IMR-90 (cell line): Measurements from ENCODE around the gene OR13J1. TPM values are rescaled to one million over a fixed set of nuclear protein-coding genes. Genes with fewer than 3 reads are reported as not detected.

Experiments
- ATAC-seq: fragments of 200-7000 bp; cut with Tn5 transposase; 2 replicates; pipeline ENCODE4 v1.9.1; 2020; ENCODE audit warnings: low read depth, mild to moderate bottlenecking, moderate library complexity
- BruUV-seq: library from RNA; stranded (reverse); fragments of 400-500 nt; replicated peaks from 2 replicates; lab custom pipeline; 2021; lab: Mats Ljungman, UMichigan
- CTCF ChIA-PET: fragments of 300-600 bp; formaldehyde crosslinking; extraction: SDS; loops from one replicate; lab custom pipeline; 2021; ENCODE audit warnings: antibody characterized with exemption; lab: Yijun Ruan, JAX
- POLR2A ChIA-PET: fragments of 300-600 bp; sonication (Branson Sonifier 250); formaldehyde crosslinking; loops from one replicate; lab custom pipeline; 2022; ENCODE audit warnings: antibody characterized with exemption; ENCODE audit not compliant: unreplicated experiment; lab: Charles Lee
- DNase-seq: peaks from one replicate; pipeline ENCODE4 v3.0.0; 2013
- H2AFZ ChIP-seq: replicated peaks from 2 replicates; pipeline ENCODE3; 2013; ENCODE audit warnings: low read length, mild to moderate bottlenecking; ENCODE audit not compliant: poor library complexity
- H2AK5ac ChIP-seq: 2 replicates; pipeline ENCODE4 v1.6.1; 2013; ENCODE audit warnings: low read depth, low read length, inconsistent platforms
- H2AK9ac ChIP-seq: replicated peaks from 2 replicates; pipeline ENCODE3; 2013; ENCODE audit warnings: mild to moderate bottlenecking, low read depth, low read length, moderate library complexity; ENCODE audit not compliant: poor library complexity
- H2BK120ac ChIP-seq: 2 replicates; pipeline ENCODE4 v1.6.1; 2013; ENCODE audit warnings: low read depth, low read length, inconsistent platforms
- H2BK15ac ChIP-seq: 3 replicates; pipeline ENCODE4 v1.6.1; 2013; ENCODE audit warnings: low read depth, low read length, inconsistent platforms
- H2BK20ac ChIP-seq: 2 replicates; pipeline ENCODE4 v1.6.1; 2013; ENCODE audit warnings: low read depth, mild to moderate bottlenecking, inconsistent platforms, low read length, moderate library complexity
- H2BK5ac ChIP-seq: 2 replicates; pipeline ENCODE4 v1.6.1; 2013; ENCODE audit warnings: mild to moderate bottlenecking, low read depth, low read length, inconsistent platforms; ENCODE audit not compliant: poor library complexity, severe bottlenecking
- H3K14ac ChIP-seq: replicated peaks from 2 replicates; pipeline ENCODE4 v1.6.1; 2013; ENCODE audit warnings: low read depth, low read length, inconsistent platforms
- H3K18ac ChIP-seq: 2 replicates; pipeline ENCODE4 v1.6.1; 2013; ENCODE audit warnings: low read depth, low read length, control low read depth
- H3K23ac ChIP-seq: 2 replicates; pipeline ENCODE4 v1.6.1; 2013; ENCODE audit warnings: low read depth, low read length, inconsistent platforms
- H3K27ac ChIP-seq: 2 replicates; pipeline ENCODE4 v1.5.1; 2013; ENCODE audit warnings: mild to moderate bottlenecking, control low read depth, low read length; ENCODE audit not compliant: insufficient read depth
- H3K27me3 ChIP-seq: 2 replicates; pipeline ENCODE4 v1.6.1; 2013; ENCODE audit warnings: low read length; ENCODE audit not compliant: control insufficient read depth, insufficient read depth
- H3K36me3 ChIP-seq: 2 replicates; pipeline ENCODE4 v1.6.1; 2013; ENCODE audit warnings: low read length, mixed read lengths; ENCODE audit not compliant: control insufficient read depth, insufficient read depth
- H3K4ac ChIP-seq: 2 replicates; pipeline ENCODE4 v1.6.1; 2013; ENCODE audit warnings: low read depth, low read length, inconsistent platforms
- H3K4me1 ChIP-seq: 2 replicates; pipeline ENCODE4 v1.6.1; 2013; ENCODE audit warnings: low read length, mixed read lengths; ENCODE audit not compliant: control insufficient read depth, insufficient read depth
- H3K4me2 ChIP-seq: 2 replicates; pipeline ENCODE4 v1.6.1; 2013; ENCODE audit warnings: low read depth, mild to moderate bottlenecking, control low read depth, low read length, moderate library complexity
- H3K4me3 ChIP-seq: 2 replicates; pipeline ENCODE4 v1.5.1; 2013; ENCODE audit warnings: low read depth, mild to moderate bottlenecking, control low read depth, low read length, moderate library complexity; ENCODE audit not compliant: insufficient read depth
- H3K56ac ChIP-seq: 2 replicates; pipeline ENCODE4 v1.6.1; 2013; ENCODE audit warnings: low read length, inconsistent platforms; ENCODE audit not compliant: insufficient read depth; ENCODE audit errors: extremely low read depth
- H3K79me1 ChIP-seq, 2 experiments: 2 replicates each; pipeline ENCODE4 v1.6.1; 2013; ENCODE audit warnings: low read length in 2 of 2, inconsistent platforms in 1 of 2, low read depth in 1 of 2
- H3K9ac ChIP-seq: 2 replicates; pipeline ENCODE4 v1.6.1; 2013; ENCODE audit warnings: low read depth, low read length, control low read depth
- H3K9me1 ChIP-seq: 2 replicates; pipeline ENCODE4 v1.6.1; 2013; ENCODE audit warnings: low read length, inconsistent platforms; ENCODE audit not compliant: insufficient read depth
- H3K9me3 ChIP-seq: 2 replicates; pipeline ENCODE4 v1.6.1; 2013; ENCODE audit warnings: low read length; ENCODE audit not compliant: control insufficient read depth, insufficient read depth
- H4K20me1 ChIP-seq: 2 replicates; pipeline ENCODE4 v1.6.1; 2013; ENCODE audit warnings: low read length, inconsistent platforms; ENCODE audit not compliant: insufficient read depth
- H4K5ac ChIP-seq: 2 replicates; pipeline ENCODE4 v1.6.1; 2013; ENCODE audit warnings: mild to moderate bottlenecking, low read depth, low read length, control low read depth
- H4K8ac ChIP-seq, 2 experiments: 2 replicates each; pipeline ENCODE4 v1.6.1; 2013; ENCODE audit warnings: low read depth in 2 of 2, low read length in 2 of 2, control low read depth in 1 of 2, inconsistent platforms in 1 of 2
- H4K91ac ChIP-seq: 2 replicates; pipeline ENCODE4 v1.6.1; 2013; ENCODE audit warnings: low read depth, low read length, inconsistent platforms; ENCODE audit not compliant: insufficient read depth
- BHLHE40 ChIP-seq: fragments of 150-350 bp; IDR thresholded peaks from 2 replicates; pipeline ENCODE4 v1.6.1; 2016; ENCODE audit warnings: mild to moderate bottlenecking, low read depth, low read length
- CEBPB ChIP-seq: IDR thresholded peaks from 2 replicates; pipeline ENCODE4 v1.6.1; 2012; ENCODE audit warnings: low read depth, low read length, improper control_type of control experiment
- CHD1 ChIP-seq: IDR thresholded peaks from 2 replicates; pipeline ENCODE4 v1.6.1; 2012; ENCODE audit warnings: low read depth, low read length, improper control_type of control experiment
- CTCF ChIP-seq: conservative IDR thresholded peaks from 2 replicates; pipeline ENCODE4 v1.5.1; 2012; ENCODE audit warnings: mild to moderate bottlenecking, low read depth, low read length, improper control_type of control experiment
- ELK1 ChIP-seq: fragments of 150-350 bp; IDR thresholded peaks from 2 replicates; pipeline ENCODE4 v1.6.1; 2016; ENCODE audit warnings: low read depth, mild to moderate bottlenecking, low read length, moderate library complexity, borderline replicate concordance
- FOS ChIP-seq: fragments of 150-350 bp; IDR thresholded peaks from 2 replicates; pipeline ENCODE4 v1.6.1; 2016; ENCODE audit warnings: low read depth, low read length
- MAFK ChIP-seq: IDR thresholded peaks from 2 replicates; pipeline ENCODE4 v1.6.1; 2012; ENCODE audit warnings: low read depth, low read length, improper control_type of control experiment
- MAZ ChIP-seq: IDR thresholded peaks from 2 replicates; pipeline ENCODE4 v1.6.1; 2012; ENCODE audit warnings: low read depth, mild to moderate bottlenecking, low read length, improper control_type of control experiment, moderate library complexity, borderline replicate concordance
- MXI1 ChIP-seq: IDR thresholded peaks from 2 replicates; pipeline ENCODE4 v1.6.1; 2012; ENCODE audit warnings: low read depth, mild to moderate bottlenecking, low read length, moderate library complexity, borderline replicate concordance
- NFE2L2 ChIP-seq: fragments of 150-350 bp; IDR thresholded peaks from 2 replicates; pipeline ENCODE4 v1.6.1; 2016; ENCODE audit warnings: low read depth, mild to moderate bottlenecking, low read length
- POLR2A ChIP-seq: IDR thresholded peaks from 2 replicates; pipeline ENCODE4 v1.6.1; 2012; ENCODE audit warnings: mild to moderate bottlenecking, low read depth, low read length
- RAD21 ChIP-seq: IDR thresholded peaks from 2 replicates; pipeline ENCODE4 v1.6.1; 2012; ENCODE audit warnings: low read length, improper control_type of control experiment
- RCOR1 ChIP-seq: IDR thresholded peaks from 2 replicates; pipeline ENCODE4 v1.6.1; 2012; ENCODE audit warnings: mild to moderate bottlenecking, low read length, improper control_type of control experiment; ENCODE audit not compliant: insufficient replicate concordance
- RFX5 ChIP-seq: IDR thresholded peaks from 2 replicates; pipeline ENCODE4 v1.8.0; 2012; ENCODE audit warnings: low read depth, mild to moderate bottlenecking, low read length, moderate library complexity
- SMC3 ChIP-seq: fragments of 150-350 bp; IDR thresholded peaks from 2 replicates; pipeline ENCODE4 v1.6.1; 2016; ENCODE audit warnings: low read depth, mild to moderate bottlenecking, antibody characterized with exemption, low read length, moderate library complexity
- USF2 ChIP-seq: fragments of 150-350 bp; IDR thresholded peaks from 2 replicates; pipeline ENCODE4 v1.6.1; 2017; ENCODE audit warnings: mild to moderate bottlenecking, antibody characterized with exemption, low read length, low read depth
- WGBS, 2 experiments: methylation state at CpG; one replicate each; pipeline versions ENCODE4 v1.1.5 to v1.1.7; 2013; ENCODE audit warnings: missing lambda C conversion rate in 2 of 2; ENCODE audit not compliant: insufficient read length in 1 of 2; ENCODE audit errors: extremely low coverage in 2 of 2; 5-methylcytosine and 5-hydroxymethylcytosine counted together
- dilution Hi-C: fragments of 300-500 bp; cut with HindIII; formaldehyde crosslinking; loops from one replicate; pipeline ENCODE4 v1.14.3; 2018; ENCODE audit warnings: low sequenced_read_pairs; ENCODE audit not compliant: unreplicated experiment
- in situ Hi-C: fragments of 300-500 bp; cut with MboI; formaldehyde crosslinking; loops from 3 replicates; pipeline ENCODE4 v1.14.3; 2019; ENCODE audit warnings: low sequenced_read_pairs, inconsistent platforms, mixed read lengths
- intact Hi-C: fragments of 100-400 bp; cut with micrococcal nuclease; formaldehyde crosslinking; loops from 2 replicates; pipeline ENCODE4 v1.10.0; 2022
- polyA plus RNA-seq, 3 experiments: library from polyadenylated mRNA; depleted of rRNA; stranded (reverse); fragments of >200 nt; gene quantifications; 2 replicates each; pipeline ENCODE4 v1.2.3, GENCODE V29; 2012; ENCODE audit warnings: low replicate concordance in 1 of 3
- total RNA-seq: library from RNA; depleted of rRNA; stranded (reverse); fragments of >200 nt; gene quantifications from 2 replicates; pipeline ENCODE4 v1.2.3, GENCODE V29; 2012

Gene OR13J1
- total and polyA plus RNA-seq, 2 of the 4 experiments (the other 2 are of a cell fraction): not detected

GRCh38 chr9:35871545-35871944 is 1.3 kb upstream of the OR13J1 start:
- no peaks in the 10 kb centered on the region for H3K4me1 ChIP-seq
- no peak overlapping the region for H4K5ac ChIP-seq
- H4K91ac ChIP-seq: no peak overlapping the region
- dilution Hi-C loops (no loop called here), intact Hi-C loops (no loop called here), in situ Hi-C loops (no loop called here)
- no peak overlapping the region for H3K4ac ChIP-seq
- H3K23ac ChIP-seq: no peak overlapping the region
- H3K9me1 ChIP-seq: 0 out of 2 replicates have a peak, but pooled peaks cover 3% of the 10 kb centered on the region
- H2BK5ac ChIP-seq: no peak overlapping the region
- no peaks in the 10 kb centered on the region for H4K20me1 ChIP-seq
- DNase-seq (no peak), ATAC-seq (no peak)
- H2BK120ac ChIP-seq: no peak overlapping the region
- H2AK9ac ChIP-seq: no peak overlapping the region
- H3K4me2 ChIP-seq: no peak overlapping the region
- TF ChIP-seq ELK1: no peak
- no peak for TF ChIP-seq USF2
- no peak for TF ChIP-seq POLR2A
- TF ChIP-seq MXI1: no peak
- no peak for TF ChIP-seq FOS
- TF ChIP-seq RAD21: no peak
- TF ChIP-seq RCOR1: no peak
- no peak for TF ChIP-seq NFE2L2
- TF ChIP-seq MAFK: no peak
- TF ChIP-seq BHLHE40: no peak
- TF ChIP-seq CHD1: no peak
- no peak for TF ChIP-seq MAZ
- no peak for TF ChIP-seq CEBPB
- TF ChIP-seq RFX5: no peak
- TF ChIP-seq CTCF: no peak
- no peak for TF ChIP-seq SMC3
- no peak overlapping the region for H2BK15ac ChIP-seq
- H3K9me3 ChIP-seq: 0 out of 2 replicates have a peak, but pooled peaks cover under 1% of the 10 kb centered on the region
- H2AFZ ChIP-seq: peak overlapping the region; percentile 3
- no peak overlapping the region for H2AK5ac ChIP-seq
- no peak overlapping the region for H3K27ac ChIP-seq
- H3K18ac ChIP-seq: no peak overlapping the region
- ChIA-PET POLR2A (no interaction called here), CTCF (no interaction called here)
- no peaks in the 10 kb centered on the region for H3K79me1 ChIP-seq
- H3K56ac ChIP-seq: no peak overlapping the region
- H2BK20ac ChIP-seq: no peak overlapping the region
- peaks cover 7% of the 10 kb centered on the region; the same call in 1 of the 2 replicates for H3K27me3 ChIP-seq
- no peaks in the 10 kb centered on the region for H3K36me3 ChIP-seq
- H3K14ac ChIP-seq: no peak overlapping the region
- H4K8ac ChIP-seq: no peak overlapping the region
- no CpG with 5 or more reads among the region's 3 CpGs for whole genome bisulfite sequencing, 2 experiments
- no TSS peak for BruUV-seq
- H3K4me3 ChIP-seq: no peak overlapping the region
- H3K9ac ChIP-seq: no peak overlapping the region
